Prostate gland (tissue), 2 donors: ENCODE measurements around the gene SLC16A11. TPM values are rescaled to one million over a fixed set of nuclear protein-coding genes. Genes with fewer than 3 reads are reported as not detected.

Source experiments
- DNase-seq: peaks from one replicate; pipeline ENCODE4 v3.0.0-alpha.2; 2019; ENCODE audit warnings: low spot score
- H3K27ac ChIP-seq, 2 donors: fragments of 200-600 bp; sonication (generic); 2 replicates each; pipeline ENCODE4 v1.5.1; 2017 to 2019
- H3K27me3 ChIP-seq: fragments of 200-600 bp; sonication (generic); replicated peaks from 2 replicates; pipeline ENCODE4 v1.5.1; 2019; ENCODE audit not compliant: insufficient read depth
- H3K36me3 ChIP-seq, 2 donors: fragments of 200-600 bp; sonication (generic); 1 replicate in 1 of 2; 2 replicates in 1 of 2; pipeline versions ENCODE4 v1.5.1 to v1.8.1; 2017 to 2019
- H3K4me1 ChIP-seq: fragments of 200-600 bp; sonication (generic); replicated peaks from 2 replicates; pipeline ENCODE4 v1.5.1; 2019
- H3K4me3 ChIP-seq, 2 donors: fragments of 200-600 bp; sonication (generic); 2 replicates each; pipeline ENCODE4 v1.5.1; 2017 to 2019
- H3K9me3 ChIP-seq: fragments of 200-600 bp; sonication (generic); 2 replicates; pipeline ENCODE4 v1.5.1; 2017
- POLR2A ChIP-seq: fragments of 450-650 bp; IDR thresholded peaks from one replicate; pipeline ENCODE4 v1.6.1; 2016; ENCODE audit warnings: antibody characterized with exemption, mild to moderate bottlenecking
- POLR2AphosphoS5 ChIP-seq: sonication (generic); formaldehyde crosslinking; IDR thresholded peaks from one replicate; pipeline ENCODE4 v1.6.1; 2017; ENCODE audit warnings: antibody characterized with exemption
- WGBS: methylation state at CpG from one replicate; pipeline ENCODE4 v1.1.5; 2018; 5-methylcytosine and 5-hydroxymethylcytosine counted together
- intact Hi-C: fragments of 100-400 bp; cut with DNase I; formaldehyde crosslinking; loops from one replicate; pipeline ENCODE4 v1.14.2; 2022
- total RNA-seq, 2 donors: library from RNA; depleted of rRNA; stranded (reverse); fragments of >200 nt; gene quantifications; one replicate each; pipeline ENCODE4 v1.1.0, GENCODE V29; 2016
- TF ChIP-seq, protein P1 (sequence below), 4 experiments: fragments of 200-600 bp in 2 of 4; fragments of 450-650 bp in 2 of 4; sonication (generic) in 2 of 4; IDR thresholded peaks; 1 replicate in 3 of 4; 2 replicates in 1 of 4; pipeline ENCODE4 v1.5.1; 2016 to 2019; ENCODE audit warnings: antibody characterized with exemption in 4 of 4, mild to moderate bottlenecking in 2 of 4, moderate library complexity in 2 of 4

SLC16A11 gene
- total RNA-seq, 2 donors from 2014 or later: 1.8 to 2.3 TPM

DNA sequence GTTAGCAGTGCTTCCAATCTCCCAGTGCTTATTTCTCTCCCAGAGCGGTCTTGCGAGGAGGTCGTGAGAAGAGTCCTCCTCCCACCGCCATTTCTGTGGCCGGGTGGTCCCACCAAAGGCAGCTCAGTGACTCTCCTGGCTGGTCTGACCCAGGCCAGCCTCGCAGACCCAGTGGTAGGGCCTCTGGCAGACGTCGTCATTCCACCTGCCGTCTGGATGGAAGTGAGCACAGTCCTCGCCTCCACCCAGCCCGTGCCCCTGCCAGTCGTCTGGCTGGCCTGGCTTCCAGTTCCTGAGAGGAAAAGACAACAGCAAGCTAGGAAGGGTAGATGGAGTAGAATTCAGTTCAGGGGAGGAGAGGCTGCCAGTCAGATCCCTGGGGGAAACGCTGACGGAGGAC, 31.0 kb upstream of the SLC16A11 start:
- H3K4me1 ChIP-seq: no peaks in the 10 kb centered on the region
- intact Hi-C loops: no loop called here
- no peaks in the 10 kb centered on the region for H3K9me3 ChIP-seq
- no peaks in the 10 kb centered on the region for H3K36me3 ChIP-seq
- H3K27ac ChIP-seq: no peak overlapping the region
- 89% methylated on average over 13 of the region's 14 CpGs for WGBS
- H3K27me3 ChIP-seq: no peaks in the 10 kb centered on the region
- H3K4me3 ChIP-seq: no peak overlapping the region
- TF ChIP-seq, protein P1, sequence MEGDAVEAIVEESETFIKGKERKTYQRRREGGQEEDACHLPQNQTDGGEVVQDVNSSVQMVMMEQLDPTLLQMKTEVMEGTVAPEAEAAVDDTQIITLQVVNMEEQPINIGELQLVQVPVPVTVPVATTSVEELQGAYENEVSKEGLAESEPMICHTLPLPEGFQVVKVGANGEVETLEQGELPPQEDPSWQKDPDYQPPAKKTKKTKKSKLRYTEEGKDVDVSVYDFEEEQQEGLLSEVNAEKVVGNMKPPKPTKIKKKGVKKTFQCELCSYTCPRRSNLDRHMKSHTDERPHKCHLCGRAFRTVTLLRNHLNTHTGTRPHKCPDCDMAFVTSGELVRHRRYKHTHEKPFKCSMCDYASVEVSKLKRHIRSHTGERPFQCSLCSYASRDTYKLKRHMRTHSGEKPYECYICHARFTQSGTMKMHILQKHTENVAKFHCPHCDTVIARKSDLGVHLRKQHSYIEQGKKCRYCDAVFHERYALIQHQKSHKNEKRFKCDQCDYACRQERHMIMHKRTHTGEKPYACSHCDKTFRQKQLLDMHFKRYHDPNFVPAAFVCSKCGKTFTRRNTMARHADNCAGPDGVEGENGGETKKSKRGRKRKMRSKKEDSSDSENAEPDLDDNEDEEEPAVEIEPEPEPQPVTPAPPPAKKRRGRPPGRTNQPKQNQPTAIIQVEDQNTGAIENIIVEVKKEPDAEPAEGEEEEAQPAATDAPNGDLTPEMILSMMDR (IDR thresholded peaks at IDR 0.05): no peak
- no peak for TF ChIP-seq POLR2AphosphoS5
- no peak for TF ChIP-seq POLR2A
- DNase-seq: no peak

DNA sequence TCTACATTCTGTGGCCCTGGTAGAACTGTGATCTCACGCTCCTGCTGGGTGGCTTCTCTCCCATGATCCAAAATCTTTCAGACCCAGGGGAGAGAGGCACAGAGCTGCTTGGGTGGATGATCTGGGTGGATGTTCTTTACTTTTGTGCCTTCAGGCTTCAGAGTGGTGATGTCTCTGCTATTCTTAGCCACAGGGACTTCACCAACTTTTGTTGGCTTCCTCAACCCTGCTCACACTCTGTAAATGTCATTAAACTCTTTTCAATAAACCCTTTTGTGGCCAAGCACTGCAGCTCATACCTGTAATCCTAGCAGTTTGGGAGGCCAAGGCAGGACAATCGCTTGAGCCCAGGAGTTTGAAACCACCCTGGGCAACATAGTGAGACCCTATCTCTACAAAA, 28.5 kb upstream of the SLC16A11 start:
- Histone ChIP-seq H3K9me3 (no peaks in the 10 kb centered on the region), H3K27ac (no peak overlapping the region), H3K4me3 (no peak overlapping the region), H3K4me1 (no peaks in the 10 kb centered on the region), H3K36me3 (no peaks in the 10 kb centered on the region), H3K27me3 (no peaks in the 10 kb centered on the region)
- no peak for DNase-seq
- TF ChIP-seq, protein P1 (IDR thresholded peaks at IDR 0.05): no peak
- no peak for TF ChIP-seq POLR2AphosphoS5
- no peak for TF ChIP-seq POLR2A
- intact Hi-C loops: no loop called here
- WGBS: 52% methylated on average over 2 of the region's 2 CpGs

DNA sequence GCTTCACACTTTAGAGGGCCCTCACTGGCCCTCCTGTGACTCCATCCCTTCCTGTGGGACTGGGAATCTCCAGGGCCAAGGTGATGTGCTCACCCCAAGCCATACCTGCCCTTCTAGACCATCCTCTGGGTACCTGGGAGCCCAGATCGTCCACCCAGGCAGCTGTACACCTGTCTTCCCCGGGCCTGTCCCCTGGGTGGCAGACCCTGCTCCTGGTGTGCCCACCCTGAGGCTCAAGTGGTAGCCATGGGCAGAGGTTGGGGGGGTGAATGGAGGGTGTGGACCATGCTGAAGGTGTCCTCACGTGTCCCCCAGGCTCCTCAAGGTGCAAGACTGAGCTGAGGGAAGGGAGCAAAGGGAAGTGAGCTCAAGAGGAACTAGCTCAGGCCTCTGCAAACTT, 26.8 kb upstream of the SLC16A11 start:
- H3K4me1 ChIP-seq: no peaks in the 10 kb centered on the region
- H3K27ac ChIP-seq: no peak overlapping the region
- no peak overlapping the region for H3K4me3 ChIP-seq
- H3K9me3 ChIP-seq: no peaks in the 10 kb centered on the region
- H3K36me3 ChIP-seq: no peaks in the 10 kb centered on the region
- H3K27me3 ChIP-seq: no peaks in the 10 kb centered on the region
- intact Hi-C loops: no loop called here
- DNase-seq: no peak
- TF ChIP-seq POLR2AphosphoS5 (no peak), POLR2A (no peak)
- TF ChIP-seq, protein P1 (IDR thresholded peaks at IDR 0.05): no peak
- 89% methylated on average over 2 of the region's 3 CpGs for WGBS

DNA sequence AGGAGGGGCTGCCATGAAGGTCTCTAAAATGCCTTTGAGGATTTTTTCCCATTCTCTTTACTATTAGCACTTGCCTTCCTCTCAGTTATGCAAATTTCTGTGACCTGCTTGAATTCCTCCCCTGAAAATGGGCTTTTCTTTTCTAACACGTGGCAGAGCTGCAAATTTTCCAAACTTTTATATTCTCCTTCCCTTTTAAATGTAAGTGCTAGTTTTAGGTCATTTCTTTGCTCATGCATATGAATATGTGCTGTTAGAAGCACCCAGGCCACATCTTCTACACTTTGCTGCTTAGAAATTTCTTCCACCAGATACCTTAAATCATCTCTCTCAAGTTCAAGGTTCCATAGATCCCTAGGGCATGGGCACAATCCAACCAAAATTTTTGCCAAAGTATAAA, 24.4 kb upstream of the SLC16A11 start:
- Histone ChIP-seq H3K36me3 (no peaks in the 10 kb centered on the region), H3K9me3 (no peaks in the 10 kb centered on the region), H3K4me3 (no peak overlapping the region), H3K27ac (no peak overlapping the region), H3K4me1 (no peaks in the 10 kb centered on the region), H3K27me3 (no peaks in the 10 kb centered on the region)
- WGBS: 39% methylated on average over 1 of the region's 1 CpG
- TF ChIP-seq POLR2AphosphoS5 (no peak), POLR2A (no peak)
- TF ChIP-seq, protein P1 (IDR thresholded peaks at IDR 0.05): no peak
- intact Hi-C loops: no loop called here
- DNase-seq: no peak

DNA sequence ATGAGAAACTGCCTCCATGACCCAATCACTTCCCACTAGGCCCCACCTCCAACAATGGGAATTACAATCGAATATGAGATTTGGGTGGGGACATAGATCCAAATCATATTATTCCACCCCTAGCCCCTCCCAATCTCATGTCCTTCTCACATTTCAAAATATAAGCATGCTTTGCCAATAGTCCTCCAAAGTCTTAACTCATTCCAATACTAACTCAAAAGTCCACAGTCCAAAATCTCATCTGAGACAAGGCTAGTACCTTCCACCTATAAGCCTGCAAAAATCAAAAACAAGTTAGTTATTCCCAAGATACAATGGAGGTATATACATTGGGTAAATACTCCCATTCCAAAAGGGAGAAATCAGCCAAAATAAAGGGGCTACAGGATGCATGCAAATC, 23.3 kb upstream of the SLC16A11 start:
- Histone ChIP-seq H3K4me1 (no peaks in the 10 kb centered on the region), H3K27ac (no peak overlapping the region), H3K27me3 (no peaks in the 10 kb centered on the region), H3K4me3 (no peak overlapping the region), H3K9me3 (no peaks in the 10 kb centered on the region), H3K36me3 (no peaks in the 10 kb centered on the region)
- DNase-seq: no peak
- TF ChIP-seq POLR2AphosphoS5 (no peak), POLR2A (no peak)
- TF ChIP-seq, protein P1 (IDR thresholded peaks at IDR 0.05): no peak
- intact Hi-C loops: no loop called here
- 100% methylated on average over 1 of the region's 1 CpG for WGBS
